Amniotic epithelial cell (primary cell): ENCODE results near the gene MACROH2A2.
"Not testable (repeated sequence)": the region's sequence is repeated elsewhere in the genome, so short reads cannot be mapped to it uniquely, and the experiment has no call there.

Experiments used
- DNase-seq: peaks from one replicate; pipeline ENCODE4 v3.0.0-alpha.2; 2010; ENCODE audit warnings: low read depth

The MACROH2A2 gene

GRCh38 chr10:70158113-70158512, 105.5 kb downstream of the MACROH2A2 start:
- no peak for DNase-seq

- not testable (repeated sequence) for DNase-seq
Measured at GRCh38 chr10:70159366-70159765, 106.7 kb downstream of the MACROH2A2 start.

GRCh38 chr10:70160798-70161197, 108.2 kb downstream of the MACROH2A2 start:
- DNase-seq = no peak
